Umbilical cord (tissue), 2 donors: ENCODE measurements around the gene KCNJ5. TPM values are rescaled to one million over a fixed set of nuclear protein-coding genes. Genes with fewer than 3 reads are reported as not detected.

ENCODE experiments used
- DNase-seq: peaks from one replicate; pipeline ENCODE4 v3.0.0-alpha.2; 2015; ENCODE audit warnings: low spot score
- total RNA-seq: library from RNA; depleted of rRNA; stranded (reverse); fragments of >200 nt; gene quantifications from one replicate; pipeline ENCODE4 v1.2.3, GENCODE V29; 2014; ENCODE audit warnings: low replicate concordance; ENCODE audit not compliant: insufficient read depth

The KCNJ5 gene
- total RNA-seq, 1 donor from 2014 or later: 12.5 TPM

- DNase-seq: no peak
These were observed 39.9 kb downstream of the KCNJ5 start for GRCh38 chr11:128931066-128931465.

- DNase-seq: no peak
These were observed 40.5 kb downstream of the KCNJ5 start for GRCh38 chr11:128931668-128932067.

GRCh38 chr11:128933481-128934178, 42.5 kb downstream of the KCNJ5 start:
- DNase-seq: no peak

- DNase-seq: no peak
These were observed 43.2 kb downstream of the KCNJ5 start for GRCh38 chr11:128934351-128934750.

GRCh38 chr11:128934926-128935325, 43.8 kb downstream of the KCNJ5 start:
- DNase-seq: no peak

- DNase-seq: no peak
These were observed 45.6 kb downstream of the KCNJ5 start for GRCh38 chr11:128936606-128937251.

- DNase-seq: no peak
These were observed 46.3 kb downstream of the KCNJ5 start for GRCh38 chr11:128937480-128937879.

- no peak for DNase-seq
These were observed 47.2 kb downstream of the KCNJ5 start for GRCh38 chr11:128938156-128938885.

GRCh38 chr11:128939591-128939990, 48.4 kb downstream of the KCNJ5 start:
- no peak for DNase-seq

- no peak for DNase-seq
These were observed 49.0 kb downstream of the KCNJ5 start for GRCh38 chr11:128940156-128940555.

GRCh38 chr11:128940603-128941002, 49.4 kb downstream of the KCNJ5 start:
- DNase-seq: peak; percentile 45

GRCh38 chr11:128941110-128941509, 50.0 kb downstream of the KCNJ5 start:
- no peak for DNase-seq

- DNase-seq: no peak
These were observed 50.6 kb downstream of the KCNJ5 start for GRCh38 chr11:128941573-128942271.

- no peak for DNase-seq
These were observed 51.1 kb downstream of the KCNJ5 start for GRCh38 chr11:128942272-128942612.

GRCh38 chr11:128942817-128943427, 51.8 kb downstream of the KCNJ5 start, which contains the start of gene TP53AIP1:
Gene TP53AIP1 (minus strand): TSS chr11:128942871. CDS start chr11:128937818, 5,053 bp downstream.
- no peak for DNase-seq

GRCh38 chr11:128943428-128943976, 52.3 kb downstream of the KCNJ5 start:
- no peak for DNase-seq

- DNase-seq: no peak
These were observed 55.5 kb downstream of the KCNJ5 start for GRCh38 chr11:128946648-128947047.

- no peak for DNase-seq
These were observed 56.6 kb downstream of the KCNJ5 start for GRCh38 chr11:128947773-128948172.

GRCh38 chr11:128948583-128948982, 57.4 kb downstream of the KCNJ5 start:
- DNase-seq: no peak

- no peak for DNase-seq
These were observed 58.8 kb downstream of the KCNJ5 start for GRCh38 chr11:128949791-128950454.

- DNase-seq: no peak
These were observed 62.0 kb downstream of the KCNJ5 start for GRCh38 chr11:128953151-128953550.
